Transverse colon (tissue), 4 donors: ENCODE measurements around the gene OPN1LW. TPM values are rescaled to one million over a fixed set of nuclear protein-coding genes. Genes with fewer than 3 reads are reported as not detected.

Source experiments
- DNase-seq: peaks from one replicate; pipeline ENCODE4 v3.0.0-alpha.2; 2019
- H3K27ac ChIP-seq, 4 donors: fragments of 200-600 bp; sonication (generic); 2 replicates each; pipeline ENCODE4 v1.5.1; 2016 to 2018; ENCODE audit warnings: inconsistent platforms in 4 of 4
- H3K27me3 ChIP-seq: fragments of 200-600 bp; sonication (generic); 2 replicates; pipeline ENCODE4 v1.5.1; 2017; ENCODE audit warnings: inconsistent platforms
- H3K36me3 ChIP-seq, 4 donors: fragments of 200-600 bp; sonication (generic); 2 replicates each; pipeline ENCODE4 v1.5.1; 2017 to 2019; ENCODE audit warnings: inconsistent platforms in 4 of 4
- H3K4me1 ChIP-seq, 4 donors: fragments of 200-600 bp; sonication (generic); 2 replicates each; pipeline ENCODE4 v1.5.1; 2017 to 2020; ENCODE audit warnings: inconsistent platforms in 4 of 4
- H3K4me3 ChIP-seq, 4 donors: fragments of 200-600 bp; sonication (generic); 1 replicate in 1 of 4; 2 replicates in 3 of 4; pipeline versions ENCODE4 v1.5.1 to v1.6.1; 2017 to 2019; ENCODE audit warnings: inconsistent platforms in 4 of 4
- H3K9me3 ChIP-seq, 2 donors: fragments of 200-600 bp; sonication (generic); 2 replicates each; pipeline ENCODE4 v1.5.1; 2017 to 2019; ENCODE audit warnings: inconsistent platforms in 2 of 2
- EP300 ChIP-seq: sonication (generic); formaldehyde crosslinking; IDR thresholded peaks from one replicate; pipeline ENCODE4 v1.6.1; 2017; ENCODE audit warnings: antibody characterized with exemption, low read depth
- POLR2A ChIP-seq: fragments of 450-650 bp; IDR thresholded peaks from one replicate; pipeline ENCODE4 v1.6.1; 2016; ENCODE audit warnings: antibody characterized with exemption, mild to moderate bottlenecking, moderate library complexity
- POLR2AphosphoS5 ChIP-seq, 3 donors: sonication (generic); formaldehyde crosslinking; IDR thresholded peaks; one replicate each; pipeline ENCODE4 v1.6.1; 2016; ENCODE audit warnings: antibody characterized with exemption in 3 of 3
- WGBS, 2 donors: methylation state at CpG; one replicate each; pipeline ENCODE4 v1.1.5; 2018; ENCODE audit warnings: low coverage in 1 of 2; 5-methylcytosine and 5-hydroxymethylcytosine counted together
- in situ Hi-C, 4 donors: fragments of 200-750 bp; cut with MboI; loops; one replicate each; pipeline versions ENCODE4 v1.15.0 to v1.15.1; 2017; ENCODE audit warnings: low sequenced_read_pairs in 3 of 4, low pct_ligation_motif_present in 1 of 4, low pct_unique_long_range_greater_than_20kb in 1 of 4
- intact Hi-C: fragments of 100-400 bp; cut with DNase I; formaldehyde crosslinking; loops from one replicate; pipeline ENCODE4 v1.15.1; 2023; ENCODE audit warnings: low total_unique reads
- total RNA-seq, 4 donors: library from RNA; depleted of rRNA; stranded (reverse); fragments of >200 nt; gene quantifications; one replicate each; pipeline ENCODE4 v1.1.0, GENCODE V29; 2016
- TF ChIP-seq, protein P1 (sequence below), 5 experiments: fragments of 200-600 bp in 3 of 5; fragments of 450-650 bp in 2 of 5; sonication (generic) in 3 of 5; IDR thresholded peaks; 1 replicate in 2 of 5; 2 replicates in 3 of 5; pipeline ENCODE4 v1.5.1; 2016 to 2017; ENCODE audit warnings: antibody characterized with exemption in 5 of 5, inconsistent platforms in 3 of 5, mild to moderate bottlenecking in 2 of 5, moderate library complexity in 1 of 5

Gene OPN1LW
- total RNA-seq, 4 donors from 2014 or later, result not detected

DNA sequence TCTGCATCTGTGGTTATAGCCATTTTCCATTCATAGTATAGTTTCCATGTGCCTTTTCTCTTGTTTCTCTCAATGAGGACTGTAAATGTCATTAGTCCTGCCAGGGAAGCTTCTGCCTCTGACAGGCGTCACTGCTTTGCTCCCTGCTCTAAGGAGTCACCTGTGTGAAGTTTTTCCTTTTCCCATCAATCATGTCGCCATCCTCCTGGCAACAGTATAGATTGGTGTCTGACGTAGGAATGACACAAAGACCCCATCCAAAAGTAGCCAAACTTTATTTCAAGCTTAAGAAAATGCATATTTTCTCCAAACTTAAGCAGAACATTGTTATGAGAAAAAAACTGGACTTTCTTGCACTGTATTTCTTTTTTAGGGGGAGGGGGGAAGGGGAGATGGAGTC, 23.5 kb upstream of the OPN1LW start:
- TF ChIP-seq EP300, result no peak
- no peak for TF ChIP-seq POLR2A
- no peak for TF ChIP-seq POLR2AphosphoS5 (IDR thresholded peaks at IDR 0.05)
- TF ChIP-seq, protein P1, sequence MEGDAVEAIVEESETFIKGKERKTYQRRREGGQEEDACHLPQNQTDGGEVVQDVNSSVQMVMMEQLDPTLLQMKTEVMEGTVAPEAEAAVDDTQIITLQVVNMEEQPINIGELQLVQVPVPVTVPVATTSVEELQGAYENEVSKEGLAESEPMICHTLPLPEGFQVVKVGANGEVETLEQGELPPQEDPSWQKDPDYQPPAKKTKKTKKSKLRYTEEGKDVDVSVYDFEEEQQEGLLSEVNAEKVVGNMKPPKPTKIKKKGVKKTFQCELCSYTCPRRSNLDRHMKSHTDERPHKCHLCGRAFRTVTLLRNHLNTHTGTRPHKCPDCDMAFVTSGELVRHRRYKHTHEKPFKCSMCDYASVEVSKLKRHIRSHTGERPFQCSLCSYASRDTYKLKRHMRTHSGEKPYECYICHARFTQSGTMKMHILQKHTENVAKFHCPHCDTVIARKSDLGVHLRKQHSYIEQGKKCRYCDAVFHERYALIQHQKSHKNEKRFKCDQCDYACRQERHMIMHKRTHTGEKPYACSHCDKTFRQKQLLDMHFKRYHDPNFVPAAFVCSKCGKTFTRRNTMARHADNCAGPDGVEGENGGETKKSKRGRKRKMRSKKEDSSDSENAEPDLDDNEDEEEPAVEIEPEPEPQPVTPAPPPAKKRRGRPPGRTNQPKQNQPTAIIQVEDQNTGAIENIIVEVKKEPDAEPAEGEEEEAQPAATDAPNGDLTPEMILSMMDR (IDR thresholded peaks at IDR 0.05), result no peak
- in situ Hi-C loops, result no loop called here
- H3K9me3 ChIP-seq, result no peaks in the 10 kb centered on the region
- intact Hi-C loops, result no loop called here
- DNase-seq, result no peak
- H3K36me3 ChIP-seq, result no peaks in the 10 kb centered on the region
- H3K27me3 ChIP-seq, result no peaks in the 10 kb centered on the region
- no peaks in the 10 kb centered on the region for H3K4me1 ChIP-seq
- 76% methylated on average over 3 of the region's 3 CpGs; no CpG with 5 or more reads in 1 of the 2 donors for WGBS, 2 donors
- no peak overlapping the region for H3K27ac ChIP-seq
- H3K4me3 ChIP-seq, result no peak overlapping the region

DNA sequence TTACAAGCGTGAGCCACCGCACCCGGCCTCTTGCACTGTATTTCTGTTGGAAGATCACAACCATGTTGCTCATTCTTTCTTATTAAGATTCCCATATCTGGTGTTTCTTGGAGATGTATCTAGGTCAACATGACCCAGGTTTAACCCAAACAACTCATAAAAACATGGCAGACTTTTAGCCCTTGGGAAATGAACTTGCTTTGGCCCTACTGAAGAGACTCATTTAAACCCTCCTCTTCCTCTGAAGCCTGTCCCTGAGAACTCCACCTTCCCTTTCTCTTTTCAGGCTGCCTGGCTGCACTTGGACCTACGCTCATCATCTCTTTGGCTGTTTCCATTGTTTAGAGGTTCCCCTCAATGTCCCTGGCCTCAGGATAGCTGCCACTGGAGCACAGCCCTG, 22.8 kb upstream of the OPN1LW start:
- intact Hi-C loops (no loop called here), in situ Hi-C loops (no loop called here)
- no peak for DNase-seq
- 91% methylated on average over 4 of the region's 4 CpGs; no CpG with 5 or more reads in 1 of the 2 donors for WGBS, 2 donors
- no peaks in the 10 kb centered on the region for H3K27me3 ChIP-seq
- no peaks in the 10 kb centered on the region for H3K4me1 ChIP-seq
- TF ChIP-seq, protein P1 (IDR thresholded peaks at IDR 0.05), result no peak
- TF ChIP-seq EP300 (no peak), POLR2A (no peak)
- H3K9me3 ChIP-seq, result no peaks in the 10 kb centered on the region
- no peak overlapping the region for H3K4me3 ChIP-seq
- H3K36me3 ChIP-seq, result no peaks in the 10 kb centered on the region
- no peak overlapping the region for H3K27ac ChIP-seq

DNA sequence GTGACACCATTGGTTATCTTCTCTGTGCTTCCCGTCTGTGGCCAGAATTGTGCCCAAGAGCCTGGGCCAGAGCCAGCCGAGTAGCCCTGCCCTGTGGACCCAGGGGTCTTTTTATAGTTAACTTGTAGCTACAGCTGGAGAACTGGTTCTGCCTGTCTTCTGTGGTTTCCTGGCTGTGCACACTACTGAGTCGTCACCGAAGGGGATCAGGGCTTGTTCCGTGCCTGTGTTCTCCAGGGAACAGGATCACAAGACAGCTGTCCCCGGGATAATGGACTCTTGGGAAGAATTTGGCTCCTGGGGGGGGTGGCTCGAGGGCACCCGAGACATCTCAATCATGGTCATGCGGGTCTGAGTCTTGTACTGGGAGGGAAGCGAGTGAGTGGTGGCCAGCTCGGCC, 22.1 kb upstream of the OPN1LW start:
- Histone ChIP-seq H3K36me3 (no peaks in the 10 kb centered on the region), H3K9me3 (no peaks in the 10 kb centered on the region), H3K4me3 (no peak overlapping the region), H3K27ac (no peak overlapping the region), H3K4me1 (no peaks in the 10 kb centered on the region), H3K27me3 (no peaks in the 10 kb centered on the region)
- intact Hi-C loops, result no loop called here
- DNase-seq, result no peak
- 61% methylated on average over 11 of the region's 11 CpGs; no CpG with 5 or more reads in 1 of the 2 donors for WGBS, 2 donors
- in situ Hi-C loops, result no loop called here
- TF ChIP-seq, protein P1 (IDR thresholded peaks at IDR 0.05), result no peak
- TF ChIP-seq POLR2AphosphoS5 (IDR thresholded peaks at IDR 0.05) (no peak), EP300 (no peak), POLR2A (no peak)

DNA sequence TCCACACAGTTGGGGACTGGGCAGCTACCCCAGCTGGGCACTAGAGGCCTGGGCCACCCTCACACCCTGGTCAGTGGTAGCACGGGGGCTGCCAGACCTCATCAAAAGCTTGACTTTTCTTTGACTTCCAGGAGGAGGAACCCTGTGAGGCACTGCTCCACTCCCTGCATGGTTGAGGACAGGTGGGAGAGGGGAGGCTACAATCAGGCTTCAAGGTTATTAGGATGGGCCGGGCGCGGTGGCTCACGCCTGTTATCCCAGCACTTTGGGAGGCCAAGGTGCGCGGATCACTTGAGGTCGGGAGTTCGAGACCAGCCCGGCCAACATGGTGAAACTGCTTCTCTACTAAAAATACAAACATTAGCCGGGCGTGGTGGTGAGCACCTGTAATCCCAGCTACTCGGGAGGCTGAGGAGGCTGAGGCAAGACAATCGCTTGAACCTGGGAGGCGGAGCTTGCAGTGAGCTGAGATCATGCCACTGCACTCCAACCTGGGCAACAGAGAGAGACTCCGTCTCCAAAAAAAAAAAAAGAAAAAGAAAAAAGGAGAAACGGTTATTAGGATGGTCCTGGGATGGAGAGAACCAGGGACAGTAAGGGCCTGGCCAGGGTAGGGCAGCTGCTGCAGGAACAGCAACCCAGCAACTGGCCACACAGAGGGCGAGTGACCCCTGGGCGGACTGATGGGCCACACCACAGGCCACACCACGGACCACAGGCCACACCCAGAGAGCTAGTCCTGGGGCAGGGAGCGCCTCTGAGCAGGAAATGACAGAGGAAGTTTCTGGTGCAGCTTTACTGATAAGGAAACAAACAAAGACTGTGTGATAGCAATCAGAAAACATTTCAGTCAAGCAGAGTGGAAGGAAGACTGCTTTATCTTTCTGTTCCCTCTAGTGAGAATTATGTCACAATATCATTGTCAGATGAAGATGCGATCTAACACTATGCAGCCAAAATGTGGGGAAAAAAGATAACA, 20.5 kb upstream of the OPN1LW start:
- H3K9me3 ChIP-seq, result no peaks in the 10 kb centered on the region
- intact Hi-C loops (no loop called here), in situ Hi-C loops (no loop called here)
- no peaks in the 10 kb centered on the region for H3K27me3 ChIP-seq
- peak; percentile 62 for DNase-seq
- H3K4me3 ChIP-seq, result no peak overlapping the region
- 24 to 69% methylated on average over 5 to 21 of the region's 22 CpGs for WGBS, 2 donors
- no peak overlapping the region for H3K27ac ChIP-seq
- H3K36me3 ChIP-seq, result no peaks in the 10 kb centered on the region
- TF ChIP-seq POLR2A, result no peak
- no peak for TF ChIP-seq POLR2AphosphoS5 (IDR thresholded peaks at IDR 0.05)
- no peak for TF ChIP-seq EP300
- TF ChIP-seq, protein P1 (IDR thresholded peaks at IDR 0.05), result no peak
- H3K4me1 ChIP-seq, result no peaks in the 10 kb centered on the region
